BLaER1 treated with 17β-estradiol and CSF1 and Interleukin-3, amounts not matched to agents 10 nM and 100 nM (cell line): ENCODE measurements around the gene CST8.
A peak's percentile ranks its signal among the peaks of the same experiment; 100 is the strongest.

ENCODE experiments used
- H3K27ac ChIP-seq, 11 experiments: shearing (Covaris generic); formaldehyde crosslinking; 2 replicates each; pipeline ENCODE4 v1.8.1; 2022
- H3K27me3 ChIP-seq, 11 experiments: shearing (Covaris generic); formaldehyde crosslinking; 2 replicates each; pipeline ENCODE4 v1.8.1; 2022
- H3K36me3 ChIP-seq, 11 experiments: shearing (Covaris generic); formaldehyde crosslinking; 2 replicates each; pipeline ENCODE4 v1.8.1; 2022
- H3K4me1 ChIP-seq, 10 experiments: shearing (Covaris generic); formaldehyde crosslinking; 2 replicates each; pipeline ENCODE4 v1.8.1; 2022
- H3K4me2 ChIP-seq, 11 experiments: shearing (Covaris generic); formaldehyde crosslinking; 2 replicates each; pipeline ENCODE4 v1.8.1; 2022
- H3K4me3 ChIP-seq, 10 experiments: shearing (Covaris generic); formaldehyde crosslinking; 2 replicates each; pipeline ENCODE4 v1.8.1; 2022
- H3K9ac ChIP-seq, 11 experiments: shearing (Covaris generic); formaldehyde crosslinking; 2 replicates each; pipeline ENCODE4 v1.8.1; 2022
- H3K9me3 ChIP-seq, 11 experiments: shearing (Covaris generic); formaldehyde crosslinking; replicated peaks in 1 of 11; 2 replicates each; pipeline ENCODE4 v1.8.1; 2022
- H4K20me1 ChIP-seq, 11 experiments: shearing (Covaris generic); formaldehyde crosslinking; 2 replicates each; pipeline ENCODE4 v1.8.1; 2022
- Cebpa-rat ChIP-seq, 11 experiments: shearing (Covaris generic); IDR thresholded peaks; 2 replicates each; pipeline ENCODE4 v1.8.1; 2022

Gene CST8

DNA sequence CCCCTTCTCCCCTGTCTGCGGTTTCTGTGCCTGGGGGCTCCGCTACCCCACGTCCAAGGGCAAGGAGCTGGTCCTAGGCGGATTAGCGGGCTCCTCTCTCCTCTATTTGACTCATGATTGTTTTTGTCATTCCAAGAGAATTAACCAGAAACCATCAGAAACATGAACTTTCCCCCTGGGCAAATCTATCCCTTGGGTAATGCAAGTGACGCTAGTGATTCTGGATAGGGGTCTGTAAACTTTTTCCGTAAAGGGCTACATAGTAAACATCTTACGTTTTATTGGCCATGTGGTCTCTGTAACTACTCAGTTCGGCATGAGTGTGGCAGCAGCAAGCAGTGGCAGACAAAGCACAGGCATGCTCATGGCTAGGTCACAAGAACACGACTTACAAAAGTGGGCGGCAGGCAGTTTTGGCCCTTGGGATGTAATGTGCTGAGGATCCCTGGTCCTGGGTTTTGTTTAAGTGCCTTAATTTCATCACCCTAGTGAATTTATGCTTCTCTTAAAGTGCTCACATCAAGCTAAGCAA, 38.9 kb upstream of the CST8 start:
- TF ChIP-seq Cebpa-rat (IDR thresholded peaks at IDR 0.05), result no peak

DNA sequence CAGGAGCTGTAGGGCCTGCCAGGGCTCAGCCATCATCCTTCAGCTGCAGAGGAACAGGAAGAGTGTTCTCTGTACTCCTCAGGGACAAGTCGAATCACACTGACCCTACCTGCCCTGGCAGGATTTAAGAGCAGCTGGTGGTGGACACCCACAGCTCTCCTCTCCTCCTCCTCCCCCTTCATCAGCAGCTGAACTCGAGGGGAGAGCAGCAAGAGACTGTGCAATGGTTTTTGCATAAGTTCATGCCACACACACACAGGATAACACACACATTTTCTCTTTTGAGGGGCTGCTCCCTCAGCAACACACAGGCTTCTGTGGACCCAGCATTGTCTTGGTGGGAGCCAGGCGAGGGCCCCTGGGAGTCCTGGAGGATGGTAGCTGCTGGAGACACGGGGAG, 38.1 kb upstream of the CST8 start, which contains the start of gene CST11:
TSS of gene CST11 (minus strand) at position 101 of the 400 bp plus-strand sequence. CDS start at position 36, 65 bp downstream.
- Histone ChIP-seq H3K9me3 (peaks cover 0 to 7% (median 0%) of the 10 kb centered on the region in 11 experiments; a peak in 2 of 22 replicates), H3K36me3 (no peaks in the 10 kb centered on the region), H3K9ac (no peak within 1 kb of the TSS), H3K27ac (no peak within 1 kb of the TSS), H3K27me3 (no peaks in the 10 kb centered on the region), H3K4me3 (no peak within 1 kb of the TSS), H3K4me1 (peaks cover 15 to 42% (median 36%) of the 10 kb centered on the region in 10 experiments), H4K20me1 (no peaks in the 10 kb centered on the region), H3K4me2 (peak within 1 kb of the TSS in 5 of 11 experiments; percentile 1 to 54 (median 22); a peak in 8 of 22 replicates)
- TF ChIP-seq Cebpa-rat (IDR thresholded peaks at IDR 0.05), result no peak

More for the DNA sequence above, 38.9 kb upstream of the CST8 start:
- Histone ChIP-seq H3K4me3 (no peak overlapping the region), H3K36me3 (no peaks in the 10 kb centered on the region), H3K9me3 (peaks cover 0 to 7% (median 0%) of the 10 kb centered on the region in 11 experiments; a peak in 2 of 22 replicates), H3K9ac (no peak overlapping the region), H3K4me2 (no peak overlapping the region), H3K4me1 (peaks cover 15 to 35% (median 29%) of the 10 kb centered on the region in 10 experiments), H3K27ac (no peak overlapping the region), H4K20me1 (no peaks in the 10 kb centered on the region), H3K27me3 (no peaks in the 10 kb centered on the region)

DNA sequence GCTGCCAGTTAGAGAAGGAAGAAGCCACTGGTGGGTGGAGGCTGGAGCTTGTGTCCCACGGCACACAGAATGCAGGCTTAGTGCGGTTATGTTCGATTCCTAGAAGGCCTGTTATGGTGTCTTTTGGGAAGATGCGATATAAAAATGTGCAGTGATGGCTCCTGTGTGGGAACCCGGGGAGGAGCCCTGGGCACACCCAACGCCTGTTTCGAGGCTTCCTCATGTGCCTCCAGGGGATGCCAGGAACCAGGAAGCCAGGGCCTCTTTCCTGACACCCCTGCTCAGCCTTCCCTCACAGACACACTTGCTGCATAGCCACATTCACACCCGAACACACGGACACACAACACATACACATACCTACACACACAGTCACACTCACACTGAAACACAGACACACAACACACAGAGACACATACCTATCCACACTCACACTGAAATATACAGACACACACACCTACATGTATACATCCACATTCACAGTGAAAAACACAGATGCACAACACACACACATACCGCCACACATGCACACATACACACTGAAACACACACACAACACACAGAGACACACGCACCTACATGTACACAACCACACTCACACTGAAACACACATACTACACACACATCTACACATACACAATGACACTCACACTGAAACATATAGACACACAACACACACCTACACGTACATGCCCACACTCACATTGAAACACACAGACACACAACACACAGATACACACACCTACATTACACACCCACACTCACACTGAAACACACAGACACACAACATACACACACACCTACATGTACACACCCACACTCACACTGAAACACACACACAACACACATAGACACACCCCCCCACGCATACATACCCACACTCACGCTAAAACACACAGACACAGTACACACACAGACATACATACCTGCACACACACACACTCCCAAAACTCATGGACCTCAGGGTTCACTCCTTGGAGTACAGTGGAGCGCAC, 37.1 kb upstream of the CST8 start:
- no peak overlapping the region for H3K27ac ChIP-seq
- no peaks in the 10 kb centered on the region for H3K36me3 ChIP-seq
- H3K4me3 ChIP-seq, result no peak overlapping the region
- peaks cover 0 to 7% (median 0%) of the 10 kb centered on the region in 11 experiments; a peak in 2 of 22 replicates for H3K9me3 ChIP-seq
- no peaks in the 10 kb centered on the region for H4K20me1 ChIP-seq
- H3K27me3 ChIP-seq, result no peaks in the 10 kb centered on the region
- H3K4me1 ChIP-seq, result peaks cover 20 to 52% (median 47%) of the 10 kb centered on the region in 10 experiments
- H3K4me2 ChIP-seq, result peak overlapping the region in 5 of 11 experiments; percentile 1 to 54 (median 22); a peak in 8 of 22 replicates
- no peak for TF ChIP-seq Cebpa-rat (IDR thresholded peaks at IDR 0.05)
- no peak overlapping the region for H3K9ac ChIP-seq

DNA sequence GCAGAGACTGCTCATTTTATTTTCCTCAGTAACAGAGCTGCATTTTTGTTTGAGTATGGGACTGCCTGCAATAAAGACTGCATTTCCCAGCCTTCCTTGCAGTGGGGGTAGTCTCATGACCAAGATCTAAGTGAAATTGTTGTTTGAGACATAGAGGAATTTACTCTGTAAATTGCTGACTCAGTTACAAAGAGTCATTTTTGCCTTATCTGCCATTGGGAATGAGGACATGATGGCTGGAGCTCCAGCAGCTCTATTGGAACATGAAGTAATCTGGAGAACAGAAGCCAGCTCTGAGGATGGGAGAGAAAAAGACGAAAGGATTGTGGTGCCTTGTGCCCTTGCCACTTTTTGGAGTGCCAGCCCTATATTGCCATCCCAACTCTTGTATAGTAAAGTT, 36.1 kb upstream of the CST8 start:
- H3K9me3 ChIP-seq, result peaks cover 0 to 7% (median 0%) of the 10 kb centered on the region in 11 experiments; a peak in 2 of 22 replicates
- H3K4me2 ChIP-seq, result no peak overlapping the region
- TF ChIP-seq Cebpa-rat (IDR thresholded peaks at IDR 0.05), result no peak
- H3K4me3 ChIP-seq, result no peak overlapping the region
- H3K27ac ChIP-seq, result no peak overlapping the region
- H3K9ac ChIP-seq, result no peak overlapping the region
- no peaks in the 10 kb centered on the region for H4K20me1 ChIP-seq
- H3K4me1 ChIP-seq, result peaks cover 25 to 50% (median 44%) of the 10 kb centered on the region in 10 experiments
- H3K36me3 ChIP-seq, result no peaks in the 10 kb centered on the region
- H3K27me3 ChIP-seq, result no peaks in the 10 kb centered on the region

DNA sequence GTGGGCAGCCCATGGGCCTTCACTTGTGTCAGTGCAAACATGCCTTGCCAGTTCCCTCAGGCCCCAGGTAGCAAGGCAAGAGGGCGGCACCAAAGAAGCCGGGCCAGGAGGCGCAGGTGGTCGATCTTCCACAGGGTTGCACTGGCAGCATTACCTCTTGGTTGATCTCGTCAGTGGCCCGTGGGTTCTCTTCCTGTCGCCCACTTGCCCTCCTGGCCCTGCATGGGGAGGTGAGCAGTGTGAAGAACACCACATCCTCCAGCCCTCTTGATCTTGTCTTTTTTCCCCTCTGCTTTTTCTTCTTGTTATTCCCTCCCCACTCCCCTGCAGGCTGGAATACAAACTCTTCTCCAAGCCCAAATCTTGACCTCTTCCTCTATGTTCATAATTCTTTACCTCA, 35.3 kb upstream of the CST8 start:
- Histone ChIP-seq H3K9me3 (peaks cover 0 to 7% (median 0%) of the 10 kb centered on the region in 11 experiments; a peak in 2 of 22 replicates), H3K4me3 (no peak overlapping the region), H3K9ac (no peak overlapping the region), H3K36me3 (no peaks in the 10 kb centered on the region), H3K4me1 (peaks cover 29 to 50% (median 43%) of the 10 kb centered on the region in 10 experiments), H3K27me3 (no peaks in the 10 kb centered on the region), H3K27ac (peak overlapping the region in 3 of 11 experiments; percentile 7 to 62 (median 38); a peak in 3 of 22 replicates), H4K20me1 (no peaks in the 10 kb centered on the region), H3K4me2 (peak overlapping the region in 10 of 11 experiments; percentile 2 to 82 (median 72); a peak in 16 of 22 replicates)
- no peak for TF ChIP-seq Cebpa-rat (IDR thresholded peaks at IDR 0.05)

DNA sequence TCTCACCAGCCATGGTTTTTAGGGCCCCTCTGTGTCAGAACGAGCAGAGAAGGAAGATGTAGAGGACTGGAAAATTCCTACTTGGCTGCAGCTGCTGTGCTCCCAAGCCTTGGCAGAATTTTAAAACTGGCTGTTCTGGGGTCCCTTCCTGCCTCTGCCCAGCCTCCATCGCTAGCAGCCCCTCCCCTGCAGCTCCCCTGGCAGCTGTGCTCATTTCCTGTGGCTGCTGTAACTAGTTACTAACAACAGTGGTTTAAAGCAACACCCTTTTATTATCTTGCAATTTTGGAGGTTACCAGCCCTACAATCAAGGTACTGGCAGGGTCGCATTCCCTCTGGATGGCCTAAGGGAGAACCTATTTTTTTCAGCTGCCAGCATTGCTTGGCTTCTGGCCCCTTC, 34.5 kb upstream of the CST8 start:
- H3K9ac ChIP-seq, result peak overlapping the region in 3 of 11 experiments; percentile 7 to 28 (median 21); a peak in 4 of 22 replicates
- no peaks in the 10 kb centered on the region for H4K20me1 ChIP-seq
- H3K4me1 ChIP-seq, result peaks cover 29 to 50% (median 43%) of the 10 kb centered on the region in 10 experiments
- H3K4me2 ChIP-seq, result peak overlapping the region; percentile 10 to 82 (median 71); a peak in 20 of 22 replicates
- TF ChIP-seq Cebpa-rat (IDR thresholded peaks at IDR 0.05), result no peak
- H3K27me3 ChIP-seq, result no peaks in the 10 kb centered on the region
- H3K9me3 ChIP-seq, result peaks cover 0 to 7% (median 0%) of the 10 kb centered on the region in 11 experiments; a peak in 2 of 22 replicates
- H3K4me3 ChIP-seq, result no peak overlapping the region
- no peaks in the 10 kb centered on the region for H3K36me3 ChIP-seq
- peak overlapping the region in 7 of 11 experiments; percentile 21 to 62 (median 33); a peak in 13 of 22 replicates for H3K27ac ChIP-seq

DNA sequence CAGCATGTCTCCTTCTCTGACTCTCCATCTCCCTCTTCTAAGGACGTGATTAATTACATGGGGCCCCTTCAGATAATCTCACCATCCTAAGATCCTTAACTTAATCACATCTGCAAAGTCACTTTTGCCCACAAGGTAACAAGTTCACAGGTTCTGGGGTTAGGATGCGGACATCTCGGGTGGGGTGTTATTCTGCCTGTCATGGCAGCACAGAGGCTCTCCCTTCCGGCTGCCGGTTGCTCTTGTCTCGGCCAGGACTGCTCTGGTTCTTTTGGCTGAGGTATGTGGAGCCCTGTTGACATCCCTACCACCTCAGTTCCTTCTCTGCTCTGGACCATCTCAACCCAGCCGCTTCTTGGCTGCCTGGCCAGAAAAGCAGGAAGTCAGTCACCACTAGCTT, 34.0 kb upstream of the CST8 start:
- peak overlapping the region in 10 of 11 experiments; percentile 45 to 82 (median 72); a peak in 19 of 22 replicates for H3K4me2 ChIP-seq
- H3K27ac ChIP-seq, result peak overlapping the region in 7 of 11 experiments; percentile 21 to 62 (median 33); a peak in 12 of 22 replicates
- H3K4me3 ChIP-seq, result no peak overlapping the region
- no peaks in the 10 kb centered on the region for H4K20me1 ChIP-seq
- H3K9ac ChIP-seq, result peak overlapping the region in 1 of 11 experiments; percentile 21; a peak in 2 of 22 replicates
- H3K4me1 ChIP-seq, result peaks cover 29 to 50% (median 43%) of the 10 kb centered on the region in 10 experiments
- H3K36me3 ChIP-seq, result no peaks in the 10 kb centered on the region
- no peak for TF ChIP-seq Cebpa-rat (IDR thresholded peaks at IDR 0.05)
- no peaks in the 10 kb centered on the region for H3K27me3 ChIP-seq
- peaks cover 0 to 7% (median 0%) of the 10 kb centered on the region in 11 experiments; a peak in 2 of 22 replicates for H3K9me3 ChIP-seq

DNA sequence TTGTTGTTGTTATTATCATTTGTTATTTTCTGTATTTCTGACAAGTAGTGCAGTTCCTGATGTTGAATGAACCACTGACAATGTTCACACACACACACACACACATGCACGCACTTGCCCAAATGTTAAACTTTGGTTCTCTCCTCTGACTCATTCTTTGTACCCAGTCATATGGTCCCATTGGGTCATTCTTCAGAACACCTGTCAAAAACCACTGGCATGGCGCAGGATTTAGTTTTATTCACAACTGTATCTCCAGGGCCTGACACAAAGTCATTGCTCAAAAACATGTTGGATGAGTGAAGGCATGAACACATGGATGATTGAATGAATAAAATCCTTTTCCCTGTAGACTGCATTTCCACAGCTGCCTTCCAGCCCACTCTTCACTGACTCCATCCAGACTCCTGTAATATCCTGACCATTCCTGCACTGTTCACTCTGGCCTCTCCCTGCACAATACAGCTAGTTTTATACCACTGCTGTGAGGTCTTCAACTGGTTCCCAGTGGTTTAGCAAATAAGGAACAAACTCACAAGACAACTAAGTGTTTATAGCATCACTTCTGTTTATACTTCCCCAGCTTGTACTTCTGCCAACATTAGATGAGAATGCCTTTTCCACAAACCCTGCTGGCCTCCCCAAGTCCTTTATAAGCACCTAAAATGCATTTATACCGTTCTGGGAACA, 31.3 kb upstream of the CST8 start:
- TF ChIP-seq Cebpa-rat (IDR thresholded peaks at IDR 0.05), result no peak
- H3K27ac ChIP-seq, result no peak overlapping the region
- no peak overlapping the region for H3K4me3 ChIP-seq
- H3K27me3 ChIP-seq, result no peaks in the 10 kb centered on the region
- peaks cover 29 to 42% (median 37%) of the 10 kb centered on the region in 10 experiments for H3K4me1 ChIP-seq
- peak overlapping the region in 1 of 11 experiments; percentile 41; a peak in 3 of 22 replicates for H3K4me2 ChIP-seq
- no peak overlapping the region for H3K9ac ChIP-seq
- H4K20me1 ChIP-seq, result no peaks in the 10 kb centered on the region
- no peaks in the 10 kb centered on the region for H3K36me3 ChIP-seq
- peaks cover 15 to 25% (median 21%) of the 10 kb centered on the region in 11 experiments for H3K9me3 ChIP-seq
